Measurements from ENCODE around the gene WDR90. TPM values are rescaled to one million over a fixed set of nuclear protein-coding genes. Genes with fewer than 3 reads are reported as not detected.

The WDR90 gene
- total and polyA plus RNA-seq, 2 of the 13 experiments (the other 11 are each of a cell fraction or from before 2014, with no cell fraction given), result 14.9 to 28.9 TPM

- TF ChIP-seq GRHL1 (CRISPR knock-in tag; conservative IDR thresholded peaks at IDR 0.05) (no peak), MAF1 (CRISPR knock-in tag; IDR thresholded peaks at IDR 0.05; ENCODE audit: borderline replicate concordance) (no peak), PATZ1 (CRISPR knock-in tag; IDR thresholded peaks at IDR 0.05) (peak; percentile 33; the same call in 1 of the 2 replicates), USF2 (IDR thresholded peaks at IDR 0.05; ENCODE audit: low read depth, low read length) (no peak), USF2 (CRISPR knock-in tag; IDR thresholded peaks at IDR 0.05; ENCODE audit: borderline replicate concordance) (no peak), PPARG (CRISPR knock-in tag; conservative IDR thresholded peaks at IDR 0.05) (no peak), PBX2 (CRISPR knock-in tag; IDR thresholded peaks at IDR 0.05) (no peak), ZNF20 (CRISPR knock-in tag; IDR thresholded peaks at IDR 0.05) (no peak), E2F1 (CRISPR knock-in tag; IDR thresholded peaks at IDR 0.05) (no peak), STAG1 (CRISPR knock-in tag; IDR thresholded peaks at IDR 0.05) (no peak), ZNF224 (CRISPR knock-in tag; IDR thresholded peaks at IDR 0.05) (no peak), AGO1 (IDR thresholded peaks at IDR 0.05; ENCODE audit: low read depth, low read length, poor library complexity, severe bottlenecking) (no peak), SNAPC5 (CRISPR knock-in tag; IDR thresholded peaks at IDR 0.05; ENCODE audit: borderline replicate concordance) (no peak), ZBTB4 (CRISPR knock-in tag; IDR thresholded peaks at IDR 0.05; ENCODE audit: borderline replicate concordance) (peak; percentile 89; the same call in 1 of the 2 replicates), CHCHD3 (CRISPR knock-in tag; IDR thresholded peaks at IDR 0.05) (no peak), FLYWCH1 (CRISPR knock-in tag; IDR thresholded peaks at IDR 0.05) (no peak)
These were observed 21.5 kb upstream of the WDR90 start (continued) for GRCh38 chr16:627454-628239.
